ENCODE measurements around the gene MRPL24.
"Not testable (repeated sequence)": the region's sequence is repeated elsewhere in the genome, so short reads cannot be mapped to it uniquely, and the experiment has no call there.

Gene MRPL24

GRCh38 chr1:156740741-156741480, at the start of gene MRPL24:
MRPL24 (minus strand) TSS chr1:156741088; CDS start chr1:156738704, 2,384 bp downstream.
- peak; percentile 97 for DNase-seq (ENCODE audit: low spot score)

GRCh38 chr1:156789621-156790318, 48.9 kb upstream of the MRPL24 start:
- no peak for DNase-seq (ENCODE audit: low spot score)

- DNase-seq (ENCODE audit: low spot score): no peak
Observed at GRCh38 chr1:156788136-156788535, 47.2 kb upstream of the MRPL24 start.

GRCh38 chr1:156786640-156787039, 45.8 kb upstream of the MRPL24 start:
- DNase-seq (ENCODE audit: low spot score): no peak

- no peak for DNase-seq (ENCODE audit: low spot score)
Observed at GRCh38 chr1:156785458-156785857, 44.6 kb upstream of the MRPL24 start.

GRCh38 chr1:156781585-156782186, 40.8 kb upstream of the MRPL24 start:
- DNase-seq (ENCODE audit: low spot score): no peak

GRCh38 chr1:156777573-156777972, 36.7 kb upstream of the MRPL24 start:
- DNase-seq (ENCODE audit: low spot score): no peak

- DNase-seq (ENCODE audit: low spot score): no peak
Observed at GRCh38 chr1:156776942-156777341, 36.1 kb upstream of the MRPL24 start.

- no peak for DNase-seq (ENCODE audit: low spot score)
Observed at GRCh38 chr1:156775799-156776198, 34.9 kb upstream of the MRPL24 start.

- no peak for DNase-seq (ENCODE audit: low spot score)
Observed at GRCh38 chr1:156773607-156774006, 32.7 kb upstream of the MRPL24 start.

- DNase-seq (ENCODE audit: low spot score): no peak
Observed at GRCh38 chr1:156772728-156773497, 32.0 kb upstream of the MRPL24 start.

GRCh38 chr1:156772222-156772621, 31.3 kb upstream of the MRPL24 start:
- no peak for DNase-seq (ENCODE audit: low spot score)

- DNase-seq (ENCODE audit: low spot score): no peak
Observed at GRCh38 chr1:156768610-156769295, 27.9 kb upstream of the MRPL24 start.

GRCh38 chr1:156767879-156768604, 27.2 kb upstream of the MRPL24 start:
- no peak for DNase-seq (ENCODE audit: low spot score)

GRCh38 chr1:156767101-156767878, 26.4 kb upstream of the MRPL24 start, which contains the start of gene PRCC:
PRCC (plus strand) TSS chr1:156767535; CDS start chr1:156767772, 237 bp downstream.
- peak; percentile 98 for DNase-seq (ENCODE audit: low spot score)

GRCh38 chr1:156766298-156767100, 25.6 kb upstream of the MRPL24 start:
- no peak for DNase-seq (ENCODE audit: low spot score)

GRCh38 chr1:156765666-156766065, 24.8 kb upstream of the MRPL24 start:
- DNase-seq (ENCODE audit: low spot score): no peak

GRCh38 chr1:156765136-156765535, 24.2 kb upstream of the MRPL24 start:
- DNase-seq (ENCODE audit: low spot score): not testable (repeated sequence)

GRCh38 chr1:156760796-156761104, 19.9 kb upstream of the MRPL24 start:
- no peak for DNase-seq (ENCODE audit: low spot score)
